ENCODE data around the gene KCNN3.

DNA sequence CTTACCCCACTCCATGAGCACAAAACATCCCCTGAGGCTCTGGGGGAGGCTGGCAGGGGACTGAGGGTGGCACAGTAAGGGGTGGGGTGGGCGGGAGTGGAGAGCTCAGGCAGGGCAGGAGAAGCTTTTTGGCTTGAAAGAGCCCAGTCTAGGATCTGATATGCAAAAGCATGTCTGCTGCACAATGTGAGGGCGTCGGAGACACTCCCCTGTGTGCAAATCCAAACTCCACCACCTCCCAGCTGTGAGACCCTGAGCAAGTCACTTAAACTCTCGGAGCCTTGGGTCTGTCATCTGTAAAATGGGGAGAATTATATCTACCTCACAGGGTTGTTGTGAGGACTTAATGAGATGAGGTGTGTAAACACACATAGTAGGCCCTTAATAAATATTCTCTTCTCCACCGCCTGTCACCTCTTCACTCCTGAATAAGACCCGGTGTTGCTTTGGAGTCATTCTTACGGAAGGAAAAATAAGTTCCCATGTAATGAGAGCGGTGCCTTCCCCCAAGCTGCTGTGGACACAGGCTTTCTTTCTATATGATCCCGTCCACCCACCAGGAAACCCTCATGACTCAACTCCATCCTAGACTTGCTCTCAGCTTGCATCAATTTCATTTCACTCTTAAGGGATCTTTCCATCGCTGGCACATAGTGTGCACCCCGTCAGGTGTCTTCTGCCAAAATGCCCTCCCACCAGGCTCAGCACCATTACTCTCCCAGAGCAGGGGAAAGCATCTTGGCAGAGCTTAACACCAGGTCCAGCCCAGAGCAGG is 12.5 kb downstream of the KCNN3 start:
- TF ChIP-seq, protein P1, sequence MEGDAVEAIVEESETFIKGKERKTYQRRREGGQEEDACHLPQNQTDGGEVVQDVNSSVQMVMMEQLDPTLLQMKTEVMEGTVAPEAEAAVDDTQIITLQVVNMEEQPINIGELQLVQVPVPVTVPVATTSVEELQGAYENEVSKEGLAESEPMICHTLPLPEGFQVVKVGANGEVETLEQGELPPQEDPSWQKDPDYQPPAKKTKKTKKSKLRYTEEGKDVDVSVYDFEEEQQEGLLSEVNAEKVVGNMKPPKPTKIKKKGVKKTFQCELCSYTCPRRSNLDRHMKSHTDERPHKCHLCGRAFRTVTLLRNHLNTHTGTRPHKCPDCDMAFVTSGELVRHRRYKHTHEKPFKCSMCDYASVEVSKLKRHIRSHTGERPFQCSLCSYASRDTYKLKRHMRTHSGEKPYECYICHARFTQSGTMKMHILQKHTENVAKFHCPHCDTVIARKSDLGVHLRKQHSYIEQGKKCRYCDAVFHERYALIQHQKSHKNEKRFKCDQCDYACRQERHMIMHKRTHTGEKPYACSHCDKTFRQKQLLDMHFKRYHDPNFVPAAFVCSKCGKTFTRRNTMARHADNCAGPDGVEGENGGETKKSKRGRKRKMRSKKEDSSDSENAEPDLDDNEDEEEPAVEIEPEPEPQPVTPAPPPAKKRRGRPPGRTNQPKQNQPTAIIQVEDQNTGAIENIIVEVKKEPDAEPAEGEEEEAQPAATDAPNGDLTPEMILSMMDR (IDR thresholded peaks at IDR 0.05; ENCODE audit: low read depth, low read length): no peak
- no peak for TF ChIP-seq POLR2A (IDR thresholded peaks at IDR 0.05; ENCODE audit: extremely low read depth, insufficient read length)
